CD8-positive, alpha-beta memory T cell (primary cell): ENCODE measurements around the gene ZBTB40. TPM values are rescaled to one million over a fixed set of nuclear protein-coding genes. Genes with fewer than 3 reads are reported as not detected.

Experiments
- CTCF ChIA-PET: fragments of 350-600 bp; sonication (Branson Sonifier 250); formaldehyde crosslinking; loops from one replicate; lab custom pipeline; 2021; ENCODE audit warnings: antibody characterized with exemption; lab: Charles Lee
- POLR2A ChIA-PET: fragments of 350-600 bp; sonication (Branson Sonifier 250); formaldehyde crosslinking; loops from one replicate; lab custom pipeline; 2021; ENCODE audit warnings: antibody characterized with exemption; lab: Charles Lee
- DNase-seq, 5 donors: peaks; one replicate each; pipeline versions ENCODE4 v3.0.0 to v3.0.0-alpha.2; 2020 to 2022; ENCODE audit warnings: mixed read lengths in 1 of 5
- H3K27ac ChIP-seq: one replicate; pipeline ENCODE4 v1.7.0; 2013; ENCODE audit warnings: low read depth, mild to moderate bottlenecking, low read length, moderate library complexity
- H3K27me3 ChIP-seq: 2 replicates; pipeline ENCODE4 v1.7.0; 2013; ENCODE audit warnings: low read length, mild to moderate bottlenecking; ENCODE audit not compliant: insufficient read depth, poor library complexity, severe bottlenecking
- H3K36me3 ChIP-seq: 2 replicates; pipeline ENCODE4 v1.7.0; 2013; ENCODE audit warnings: mild to moderate bottlenecking, low read length, moderate library complexity; ENCODE audit not compliant: insufficient read depth
- H3K4me1 ChIP-seq: 2 replicates; pipeline ENCODE4 v1.7.0; 2013; ENCODE audit warnings: mild to moderate bottlenecking, low read length, moderate library complexity; ENCODE audit not compliant: insufficient read depth
- H3K4me3 ChIP-seq: 2 replicates; pipeline ENCODE4 v1.7.0; 2013; ENCODE audit warnings: mild to moderate bottlenecking, low read length
- H3K9me3 ChIP-seq: 2 replicates; pipeline ENCODE4 v1.7.0; 2013; ENCODE audit warnings: mild to moderate bottlenecking, low read length
- H3K27ac Mint-ChIP-seq, 8 donors: one replicate each; pipeline ENCODE4 v1.8.0; 2020 to 2021; ENCODE audit warnings: mixed read lengths in 8 of 8, mild to moderate bottlenecking in 6 of 8, inconsistent platforms in 3 of 8, moderate library complexity in 3 of 8
- H3K27me3 Mint-ChIP-seq, 2 donors: one replicate each; pipeline ENCODE4 v1.8.0; 2020 to 2021; ENCODE audit warnings: mixed read lengths in 2 of 2, mild to moderate bottlenecking in 1 of 2, moderate library complexity in 1 of 2
- H3K36me3 Mint-ChIP-seq, 3 donors: one replicate each; pipeline ENCODE4 v1.8.0; 2020 to 2021; ENCODE audit warnings: mixed read lengths in 3 of 3, inconsistent platforms in 1 of 3, mild to moderate bottlenecking in 1 of 3
- H3K4me1 Mint-ChIP-seq, 3 donors: one replicate each; pipeline ENCODE4 v1.8.0; 2020 to 2021; ENCODE audit warnings: mixed read lengths in 3 of 3, inconsistent platforms in 1 of 3, mild to moderate bottlenecking in 1 of 3
- H3K4me3 Mint-ChIP-seq, 7 donors: one replicate each; pipeline ENCODE4 v1.8.0; 2020 to 2021; ENCODE audit warnings: mixed read lengths in 7 of 7, mild to moderate bottlenecking in 6 of 7, moderate library complexity in 4 of 7, inconsistent platforms in 2 of 7
- H3K9me3 Mint-ChIP-seq, 5 donors: one replicate each; pipeline ENCODE4 v1.8.0; 2020 to 2022; ENCODE audit warnings: mixed read lengths in 5 of 5, mild to moderate bottlenecking in 3 of 5, moderate library complexity in 2 of 5, inconsistent platforms in 1 of 5
- polyA plus RNA-seq: library from polyadenylated mRNA; unstranded; fragments of 300-500 nt; fragmentation: Illumina TruSeq; gene quantifications from one replicate; pipeline ENCODE4 v1.2.3, GENCODE V29; 2021
- total RNA-seq, 2 experiments: library from RNA; stranded (reverse); gene quantifications; one replicate each; pipeline ENCODE4 v1.2.3, GENCODE V29; 2021

The ZBTB40 gene
- total and polyA plus RNA-seq, 3 experiments from 2014 or later: 4.1 to 30.0 (median 29.5) TPM

DNA sequence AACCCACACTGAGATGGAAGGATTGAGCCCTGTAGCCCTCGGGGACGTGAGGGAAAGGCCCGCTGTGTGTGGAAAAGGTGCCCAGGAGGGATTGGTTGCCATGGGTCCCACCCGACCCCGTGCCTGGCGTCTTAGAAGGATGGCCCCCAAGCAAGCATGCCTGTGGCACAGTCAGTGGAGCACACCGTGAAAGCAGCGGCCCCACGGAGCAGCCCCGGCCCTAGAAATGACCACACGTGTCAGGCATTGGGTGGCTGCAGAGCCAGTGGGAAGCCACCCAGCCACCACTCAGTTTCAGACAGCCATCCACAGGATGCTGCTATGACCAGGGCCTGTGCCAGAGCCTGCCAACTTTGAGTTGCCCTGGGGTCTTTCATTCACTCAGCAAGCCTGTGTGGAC lies 98.4 kb downstream of the ZBTB40 start:
- Mint-ChIP-seq H3K36me3 (no peaks in the 10 kb centered on the region), H3K4me3 (no peak overlapping the region), H3K4me1 (no peaks in the 10 kb centered on the region), H3K27ac (no peak overlapping the region), H3K9me3 (no peaks in the 10 kb centered on the region), H3K27me3 (peaks cover 24 to 64% of the 10 kb centered on the region in 2 donors)
- Histone ChIP-seq H3K27me3 (no peaks in the 10 kb centered on the region), H3K4me1 (no peaks in the 10 kb centered on the region), H3K36me3 (no peaks in the 10 kb centered on the region), H3K27ac (no peak overlapping the region), H3K4me3 (no peak overlapping the region), H3K9me3 (no peaks in the 10 kb centered on the region)
- CTCF ChIA-PET: no interaction called here
- POLR2A ChIA-PET: no interaction called here
- no peak for DNase-seq

DNA sequence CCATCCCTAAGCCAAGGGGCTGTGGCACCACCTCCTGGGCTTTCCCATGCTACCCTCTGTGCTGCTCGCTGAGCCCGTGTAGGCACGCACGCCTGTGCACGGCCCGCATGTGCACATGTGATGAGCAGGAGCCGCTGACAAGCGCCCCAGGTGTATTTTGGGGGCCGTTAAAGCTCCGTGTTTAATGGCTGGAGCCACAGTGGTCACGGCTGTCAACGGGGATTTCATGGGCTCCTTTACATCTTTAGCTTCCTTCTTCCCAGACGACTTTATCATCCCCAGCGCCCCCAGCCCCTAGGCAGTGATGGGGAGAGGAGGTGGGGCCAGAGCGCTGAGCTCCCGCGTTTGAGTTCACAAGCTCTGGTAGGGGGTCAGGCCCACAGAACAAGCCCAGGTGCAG lies 99.9 kb downstream of the ZBTB40 start:
- Histone ChIP-seq H3K4me1 (no peaks in the 10 kb centered on the region), H3K36me3 (no peaks in the 10 kb centered on the region), H3K27ac (no peak overlapping the region), H3K27me3 (no peaks in the 10 kb centered on the region), H3K4me3 (no peak overlapping the region), H3K9me3 (no peaks in the 10 kb centered on the region)
- DNase-seq: no peak
- no peaks in the 10 kb centered on the region for H3K4me1 Mint-ChIP-seq
- peaks cover 27 to 76% of the 10 kb centered on the region in 2 donors for H3K27me3 Mint-ChIP-seq
- no peaks in the 10 kb centered on the region for H3K36me3 Mint-ChIP-seq
- no peak overlapping the region for H3K27ac Mint-ChIP-seq
- H3K9me3 Mint-ChIP-seq: no peaks in the 10 kb centered on the region
- CTCF ChIA-PET: no interaction called here
- no peak overlapping the region for H3K4me3 Mint-ChIP-seq
- POLR2A ChIA-PET: no interaction called here

GRCh38 chr1:22552021-22552420 lies 100.4 kb downstream of the ZBTB40 start:
- no peaks in the 10 kb centered on the region for H3K36me3 Mint-ChIP-seq
- ChIA-PET CTCF (no interaction called here), POLR2A (no interaction called here)
- no peak overlapping the region for H3K27ac ChIP-seq
- no peak overlapping the region for H3K27ac Mint-ChIP-seq
- H3K4me3 Mint-ChIP-seq: no peak overlapping the region
- H3K4me1 ChIP-seq: no peaks in the 10 kb centered on the region
- no peaks in the 10 kb centered on the region for H3K36me3 ChIP-seq
- no peak for DNase-seq
- H3K9me3 ChIP-seq: no peaks in the 10 kb centered on the region
- no peaks in the 10 kb centered on the region for H3K9me3 Mint-ChIP-seq
- H3K27me3 Mint-ChIP-seq: peaks cover 29 to 77% of the 10 kb centered on the region in 2 donors
- no peaks in the 10 kb centered on the region for H3K27me3 ChIP-seq
- no peak overlapping the region for H3K4me3 ChIP-seq
- H3K4me1 Mint-ChIP-seq: no peaks in the 10 kb centered on the region

- no peak overlapping the region for H3K27ac Mint-ChIP-seq
- H3K4me3 Mint-ChIP-seq: no peak overlapping the region
- ChIA-PET POLR2A (no interaction called here), CTCF (no interaction called here)
- H3K4me1 Mint-ChIP-seq: no peaks in the 10 kb centered on the region
- Histone ChIP-seq H3K9me3 (no peaks in the 10 kb centered on the region), H3K27ac (no peak overlapping the region), H3K36me3 (no peaks in the 10 kb centered on the region), H3K4me3 (no peak overlapping the region), H3K4me1 (no peaks in the 10 kb centered on the region), H3K27me3 (no peaks in the 10 kb centered on the region)
- no peaks in the 10 kb centered on the region for H3K9me3 Mint-ChIP-seq
- H3K27me3 Mint-ChIP-seq: peaks cover 31 to 80% of the 10 kb centered on the region in 2 donors
- DNase-seq: no peak
- no peaks in the 10 kb centered on the region for H3K36me3 Mint-ChIP-seq
These were observed 101.6 kb downstream of the ZBTB40 start for GRCh38 chr1:22553104-22553880.

DNA sequence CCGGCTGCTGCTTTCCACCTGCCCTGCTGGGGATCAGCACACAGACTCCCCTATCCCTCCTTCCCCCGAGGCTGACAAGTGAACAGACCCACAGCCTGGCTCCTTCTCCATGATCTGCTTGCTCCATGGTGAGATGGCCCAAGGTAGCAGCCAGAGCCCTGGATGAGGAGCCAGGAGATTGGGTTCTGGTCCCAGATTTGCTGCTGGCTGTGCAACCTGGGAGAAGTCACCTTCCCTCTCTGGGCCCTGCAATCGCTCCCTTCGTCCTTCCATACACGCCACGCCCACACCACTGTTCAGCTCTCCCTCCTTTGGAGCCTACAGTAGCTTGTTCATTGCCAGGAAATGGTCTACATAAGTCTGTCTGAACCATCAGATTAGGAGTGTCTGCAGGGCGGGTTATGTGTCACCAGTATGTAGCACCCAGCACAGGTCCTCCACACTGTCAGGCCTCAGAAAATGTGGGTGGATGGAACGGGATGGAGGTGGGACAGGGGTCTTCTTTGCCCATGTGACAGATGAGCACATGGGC lies 102.4 kb downstream of the ZBTB40 start:
- POLR2A ChIA-PET: no interaction called here
- DNase-seq: no peak

DNA sequence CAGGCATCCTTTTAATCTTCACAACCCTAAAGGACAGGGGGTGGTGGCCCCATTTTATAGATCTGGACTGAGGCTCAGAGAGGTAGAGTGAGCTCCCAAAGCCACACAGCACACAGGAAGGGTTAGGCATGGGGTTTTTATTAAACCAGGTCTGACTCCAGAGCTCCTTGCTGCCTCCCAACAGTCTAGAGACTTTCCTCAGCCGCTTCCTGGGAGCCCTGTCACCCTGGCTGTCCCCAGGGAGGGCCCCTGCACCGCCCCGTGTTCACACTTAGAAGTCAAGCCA lies 103.7 kb downstream of the ZBTB40 start:
- CTCF ChIA-PET: no interaction called here
- Mint-ChIP-seq H3K36me3 (no peaks in the 10 kb centered on the region), H3K4me3 (peak overlapping the region in 1 of 7 donors; percentile 56), H3K27me3 (peaks cover 34 to 76% of the 10 kb centered on the region in 2 donors), H3K27ac (no peak overlapping the region), H3K4me1 (no peaks in the 10 kb centered on the region), H3K9me3 (no peaks in the 10 kb centered on the region)
- Histone ChIP-seq H3K4me3 (no peak overlapping the region), H3K9me3 (no peaks in the 10 kb centered on the region), H3K4me1 (no peaks in the 10 kb centered on the region), H3K36me3 (no peaks in the 10 kb centered on the region), H3K27ac (no peak overlapping the region), H3K27me3 (peaks cover 5% of the 10 kb centered on the region)
- POLR2A ChIA-PET: no interaction called here
- DNase-seq: no peak

More for the DNA sequence above, 102.4 kb downstream of the ZBTB40 start:
- H3K4me3 ChIP-seq: no peak overlapping the region
- CTCF ChIA-PET: no interaction called here
- H3K9me3 ChIP-seq: no peaks in the 10 kb centered on the region
- H3K36me3 ChIP-seq: no peaks in the 10 kb centered on the region
- Mint-ChIP-seq H3K9me3 (no peaks in the 10 kb centered on the region), H3K36me3 (no peaks in the 10 kb centered on the region), H3K4me3 (no peak overlapping the region), H3K27ac (no peak overlapping the region), H3K4me1 (no peaks in the 10 kb centered on the region), H3K27me3 (peaks cover 31 to 75% of the 10 kb centered on the region in 2 donors)
- peaks cover 3% of the 10 kb centered on the region for H3K27me3 ChIP-seq
- no peak overlapping the region for H3K27ac ChIP-seq
- H3K4me1 ChIP-seq: no peaks in the 10 kb centered on the region

DNA sequence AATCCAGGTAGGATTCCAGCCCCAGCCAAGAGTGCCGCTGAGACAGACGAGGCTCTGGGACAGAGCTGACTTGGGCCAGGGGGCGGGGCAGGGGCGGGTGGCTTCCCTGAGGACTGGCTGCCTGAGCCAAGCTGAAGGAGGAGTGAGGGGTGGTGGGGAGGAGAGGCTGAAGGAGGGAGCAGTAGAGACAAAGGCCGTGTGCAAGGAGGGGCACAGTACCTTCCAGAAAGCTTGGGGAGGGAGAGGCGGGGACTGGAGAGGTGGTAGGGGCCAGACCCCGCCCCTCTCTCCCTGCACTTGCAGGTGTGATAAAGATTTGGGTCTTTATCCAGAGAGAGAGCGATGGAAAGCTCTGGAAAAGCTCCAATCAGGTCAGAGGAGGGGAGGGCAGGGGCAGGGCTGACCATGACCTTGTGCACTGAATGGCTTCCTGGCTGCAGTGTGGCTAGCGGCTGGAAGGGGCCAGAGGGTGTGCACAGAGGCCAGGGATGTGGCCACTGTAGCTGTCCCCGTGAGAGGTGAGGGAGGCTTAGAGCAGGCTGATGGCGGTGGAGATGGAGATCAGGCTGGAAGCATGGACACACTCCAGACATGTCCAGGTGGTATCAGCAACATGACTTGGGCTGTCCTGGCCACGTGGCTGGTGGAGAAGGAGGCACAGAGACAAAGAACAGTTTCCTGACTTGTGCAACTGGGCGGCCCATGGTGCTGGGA lies 104.9 kb downstream of the ZBTB40 start:
- Histone ChIP-seq H3K27me3 (peaks cover 5% of the 10 kb centered on the region), H3K9me3 (no peaks in the 10 kb centered on the region), H3K27ac (no peak overlapping the region), H3K4me1 (no peaks in the 10 kb centered on the region), H3K4me3 (no peak overlapping the region), H3K36me3 (no peaks in the 10 kb centered on the region)
- Mint-ChIP-seq H3K27ac (peak overlapping the region in 1 of 8 donors; percentile 23), H3K9me3 (no peaks in the 10 kb centered on the region), H3K36me3 (no peaks in the 10 kb centered on the region), H3K4me3 (no peak overlapping the region), H3K4me1 (no peaks in the 10 kb centered on the region), H3K27me3 (peaks cover 44 to 77% of the 10 kb centered on the region in 2 donors)
- ChIA-PET POLR2A (no interaction called here), CTCF (no interaction called here)
- no peak for DNase-seq

DNA sequence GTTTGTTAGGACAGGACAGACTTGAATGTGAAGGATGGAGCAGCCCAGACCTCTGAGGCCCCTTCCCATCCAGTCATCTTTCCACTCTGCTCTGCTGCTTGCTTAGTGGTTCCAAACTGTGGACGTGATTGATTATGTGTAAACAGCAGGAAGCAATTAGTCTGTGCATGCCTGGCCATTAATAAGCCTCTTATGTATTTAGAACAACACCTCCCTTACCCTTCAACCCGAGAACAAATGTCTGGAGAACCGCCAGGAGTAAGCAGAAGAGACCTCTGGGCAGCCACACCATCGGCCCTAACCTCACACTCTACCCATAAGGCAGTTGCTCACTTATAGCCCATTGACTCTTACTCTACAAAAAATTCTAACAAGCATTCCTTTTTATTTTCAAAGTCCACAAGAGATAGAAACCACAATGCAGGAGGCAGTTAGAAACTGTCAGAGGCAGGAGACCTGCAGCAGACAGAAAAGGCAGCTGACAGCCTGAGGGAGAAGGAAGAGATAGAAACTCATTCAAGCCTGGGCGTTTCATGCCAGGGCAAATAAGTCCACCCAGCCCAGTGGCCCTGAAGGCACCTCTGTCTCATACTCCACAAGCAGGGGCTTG lies 105.8 kb downstream of the ZBTB40 start:
- H3K27me3 ChIP-seq: peaks cover 11% of the 10 kb centered on the region
- Mint-ChIP-seq H3K27ac (no peak overlapping the region), H3K36me3 (no peaks in the 10 kb centered on the region), H3K4me1 (no peaks in the 10 kb centered on the region), H3K27me3 (peaks cover 51 to 79% of the 10 kb centered on the region in 2 donors), H3K4me3 (no peak overlapping the region), H3K9me3 (no peaks in the 10 kb centered on the region)
- H3K9me3 ChIP-seq: no peaks in the 10 kb centered on the region
- H3K27ac ChIP-seq: no peak overlapping the region
- DNase-seq: no peak
- H3K36me3 ChIP-seq: no peaks in the 10 kb centered on the region
- ChIA-PET CTCF (no interaction called here), POLR2A (no interaction called here)
- no peak overlapping the region for H3K4me3 ChIP-seq
- H3K4me1 ChIP-seq: no peaks in the 10 kb centered on the region
